Mucosa of rectum (tissue), 2 donors: ENCODE data around the gene DMC1.

Experiments used
- H3K27ac ChIP-seq, 2 donors: one replicate each; pipeline ENCODE4 v1.7.0; 2013; ENCODE audit warnings: inconsistent platforms in 2 of 2, low read depth in 2 of 2, low read length in 2 of 2
- H3K27me3 ChIP-seq, 2 donors: one replicate each; pipeline ENCODE4 v1.7.0; 2013; ENCODE audit warnings: low read length in 2 of 2; ENCODE audit not compliant: control insufficient read depth in 2 of 2, insufficient read depth in 2 of 2
- H3K36me3 ChIP-seq, 2 donors: one replicate each; pipeline ENCODE4 v1.7.0; 2013; ENCODE audit warnings: low read length in 2 of 2; ENCODE audit not compliant: control insufficient read depth in 2 of 2, insufficient read depth in 2 of 2
- H3K4me1 ChIP-seq, 2 donors: one replicate each; pipeline ENCODE4 v1.7.0; 2013; ENCODE audit warnings: low read length in 2 of 2, mild to moderate bottlenecking in 1 of 2; ENCODE audit not compliant: control insufficient read depth in 2 of 2, insufficient read depth in 2 of 2
- H3K4me3 ChIP-seq, 2 donors: one replicate each; pipeline ENCODE4 v1.7.0; 2013; ENCODE audit warnings: low read length in 2 of 2
- H3K9ac ChIP-seq, 2 donors: one replicate each; pipeline ENCODE4 v1.7.0; 2013; ENCODE audit warnings: low read length in 2 of 2, low read depth in 1 of 2, mild to moderate bottlenecking in 1 of 2
- H3K9me3 ChIP-seq, 2 donors: one replicate each; pipeline ENCODE4 v1.7.0; 2013; ENCODE audit warnings: low read length in 2 of 2; ENCODE audit not compliant: control insufficient read depth in 2 of 2
- donor health status: healthy.
- donor health status: Normal muscosa, but diverticular disease.

DMC1 gene

DNA sequence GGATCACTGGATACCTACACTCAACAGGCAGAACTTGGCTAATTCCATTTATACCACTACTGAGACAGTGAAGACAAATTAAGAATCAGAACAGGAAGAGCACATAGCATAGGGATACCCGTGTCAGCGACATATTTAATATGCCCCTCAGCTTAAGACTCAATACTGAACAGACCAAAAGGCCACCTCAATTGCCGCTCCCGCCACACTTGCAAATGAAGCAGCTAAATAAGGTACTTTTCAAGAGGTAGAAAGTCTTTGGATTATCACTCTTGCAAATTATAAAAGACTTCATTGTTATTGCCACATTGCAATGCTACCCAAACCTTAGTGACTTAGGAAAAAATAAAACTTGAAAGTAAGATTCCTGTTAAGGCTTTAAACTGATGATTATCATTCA lies 67.0 kb downstream of the DMC1 start:
- Histone ChIP-seq H3K27me3 (no peaks in the 10 kb centered on the region), H3K4me3 (peak overlapping the region in 1 of 2 donors; percentile 95), H3K4me1 (peaks cover 13 to 24% of the 10 kb centered on the region in 2 donors), H3K9me3 (no peaks in the 10 kb centered on the region), H3K9ac (peak overlapping the region in 1 of 2 donors; percentile 18), H3K36me3 (peaks cover 35 to 37% of the 10 kb centered on the region in 2 donors), H3K27ac (no peak overlapping the region)

DNA sequence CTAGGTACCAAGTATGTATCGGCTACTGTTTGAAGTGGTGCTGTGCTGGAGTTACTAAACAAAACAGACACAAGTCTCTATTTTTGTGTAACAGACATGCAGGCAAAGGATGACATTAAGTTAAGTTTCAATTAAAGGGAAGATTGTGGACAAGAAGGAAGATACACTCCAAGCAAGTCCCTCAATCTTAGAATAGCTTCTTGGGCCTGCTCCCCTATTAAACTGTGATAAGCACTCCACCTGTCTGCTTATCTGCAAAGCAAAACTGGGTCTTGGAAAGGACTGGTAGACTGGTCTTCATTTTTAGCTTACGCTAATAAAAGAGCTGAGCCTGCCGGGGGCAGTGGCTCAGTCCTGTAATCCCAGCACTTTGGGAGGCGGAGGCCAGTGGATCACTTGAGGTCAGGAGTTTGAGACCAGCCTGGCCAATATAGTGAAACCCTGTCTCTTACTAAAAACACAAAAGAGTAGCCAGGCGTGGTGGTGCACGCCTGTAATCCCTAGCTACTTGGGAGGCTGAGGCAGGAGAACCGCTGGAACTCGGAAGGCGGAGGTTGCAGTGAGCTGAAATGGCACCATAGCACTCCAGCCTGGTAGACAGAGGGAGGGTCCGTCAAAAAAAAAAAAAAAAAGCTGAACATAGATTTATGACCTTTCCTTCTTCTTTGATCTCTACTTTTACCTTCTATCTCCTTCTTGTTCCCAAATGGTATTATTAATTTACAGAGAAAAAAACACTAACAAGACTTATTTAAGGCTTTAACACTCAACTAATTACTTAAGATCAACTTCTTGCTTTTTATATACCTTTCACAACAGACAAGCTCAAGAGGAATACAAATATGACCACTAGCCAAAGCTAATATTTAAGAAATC lies 67.9 kb downstream of the DMC1 start:
- Histone ChIP-seq H3K4me3 (no peak overlapping the region), H3K27ac (no peak overlapping the region), H3K9me3 (no peaks in the 10 kb centered on the region), H3K9ac (no peak overlapping the region), H3K36me3 (peaks cover 40 to 43% of the 10 kb centered on the region in 2 donors), H3K27me3 (no peaks in the 10 kb centered on the region), H3K4me1 (peaks cover 13 to 23% of the 10 kb centered on the region in 2 donors)

DNA sequence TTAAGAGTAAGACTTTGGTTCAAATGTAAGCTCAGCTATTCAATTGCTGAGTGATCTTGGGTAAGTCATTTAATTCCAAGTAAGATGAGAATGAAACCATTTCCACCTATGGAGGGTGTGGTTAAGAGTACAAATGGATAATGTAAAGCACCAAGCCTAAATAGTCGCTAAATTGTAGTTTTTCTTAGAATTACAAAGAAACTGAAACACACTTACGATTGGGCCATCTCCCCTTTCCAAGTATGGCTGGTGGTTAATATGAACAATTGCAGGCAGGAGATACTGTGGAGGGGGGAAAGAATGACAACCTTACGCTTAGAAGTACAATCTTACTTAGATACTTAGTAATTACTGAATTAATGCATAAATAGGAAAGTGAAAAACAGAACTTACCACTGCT lies 72.1 kb downstream of the DMC1 start:
- no peak overlapping the region for H3K4me3 ChIP-seq
- H3K4me1 ChIP-seq: peaks cover 4 to 11% of the 10 kb centered on the region in 2 donors
- no peaks in the 10 kb centered on the region for H3K9me3 ChIP-seq
- H3K9ac ChIP-seq: no peak overlapping the region
- H3K27ac ChIP-seq: no peak overlapping the region
- H3K36me3 ChIP-seq: peaks cover 75 to 78% of the 10 kb centered on the region in 2 donors
- no peaks in the 10 kb centered on the region for H3K27me3 ChIP-seq

DNA sequence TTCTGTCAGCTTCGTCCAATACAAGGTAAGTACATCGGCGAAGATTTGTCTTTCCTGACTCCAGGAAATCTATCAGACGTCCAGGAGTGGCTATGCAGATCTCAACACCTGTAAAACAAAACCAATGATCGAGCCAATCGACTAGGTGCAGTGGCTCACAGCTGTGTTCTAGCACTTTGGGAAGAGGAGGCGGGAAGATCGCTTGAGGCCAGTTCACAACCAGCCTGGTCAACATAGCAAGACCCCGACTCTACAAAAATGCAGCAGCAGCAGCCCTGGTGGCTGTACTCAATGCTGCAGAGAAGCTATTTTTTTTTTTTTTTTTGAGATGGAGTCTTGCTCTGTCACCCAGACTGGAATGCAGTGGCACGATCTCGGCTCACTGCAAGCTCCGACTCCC lies 75.0 kb downstream of the DMC1 start:
- Histone ChIP-seq H3K4me3 (no peak overlapping the region), H3K4me1 (peaks cover 2 to 5% of the 10 kb centered on the region in 2 donors), H3K9ac (no peak overlapping the region), H3K27me3 (no peaks in the 10 kb centered on the region), H3K27ac (no peak overlapping the region), H3K36me3 (peaks cover 88 to 89% of the 10 kb centered on the region in 2 donors), H3K9me3 (no peaks in the 10 kb centered on the region)

DNA sequence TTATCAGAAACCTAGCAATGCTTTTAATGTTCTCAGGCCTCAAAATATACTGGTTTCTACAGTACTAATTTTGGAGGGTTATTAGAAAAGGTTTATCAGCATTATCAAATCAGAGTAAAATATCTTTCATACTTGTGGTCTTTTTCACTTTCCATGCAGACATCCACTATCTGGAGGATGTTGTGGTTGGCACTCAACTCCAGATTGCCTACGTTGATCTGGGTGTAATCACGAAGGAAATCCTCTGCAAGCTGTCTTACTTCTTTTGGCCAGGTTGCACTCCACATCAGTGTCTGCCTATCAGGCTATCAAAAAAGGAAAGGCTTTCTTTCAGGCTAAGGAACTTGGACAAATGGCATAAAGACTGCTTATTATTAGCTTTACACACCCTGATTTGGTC lies 75.5 kb downstream of the DMC1 start:
- H3K9ac ChIP-seq: no peak overlapping the region
- peaks cover 2 to 5% of the 10 kb centered on the region in 2 donors for H3K4me1 ChIP-seq
- peaks cover 89 to 91% of the 10 kb centered on the region in 2 donors for H3K36me3 ChIP-seq
- H3K27ac ChIP-seq: no peak overlapping the region
- H3K4me3 ChIP-seq: no peak overlapping the region
- no peaks in the 10 kb centered on the region for H3K9me3 ChIP-seq
- no peaks in the 10 kb centered on the region for H3K27me3 ChIP-seq

DNA sequence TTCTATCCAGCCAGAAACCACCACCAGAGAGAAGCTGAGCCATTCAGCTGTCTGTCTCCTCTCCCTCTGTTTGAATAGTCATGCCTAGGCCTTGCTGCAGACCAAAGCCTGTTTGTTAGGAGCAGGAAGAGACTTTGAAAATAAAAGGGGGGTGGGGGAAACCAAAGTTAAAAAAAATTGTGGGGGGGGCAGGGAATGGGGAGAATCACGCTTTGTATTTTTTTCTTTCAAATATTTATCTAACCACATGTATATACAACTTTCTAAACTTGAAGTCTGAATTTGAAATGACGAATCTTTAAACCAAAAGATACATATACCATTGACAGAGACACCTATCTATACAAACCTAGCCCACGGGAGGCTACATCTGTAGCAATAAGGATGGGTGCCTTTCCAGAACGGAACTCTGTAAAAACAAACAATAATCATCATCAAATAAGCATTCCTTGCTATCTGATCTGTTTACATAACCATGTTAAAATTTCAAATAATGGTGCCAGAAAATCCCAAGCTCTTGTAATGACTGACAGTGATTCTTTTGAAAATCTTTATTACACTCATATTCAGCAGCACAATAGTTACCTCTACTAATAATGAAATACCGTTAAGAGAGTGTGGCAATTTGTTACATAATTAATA lies 78.2 kb downstream of the DMC1 start:
- Histone ChIP-seq H3K9ac (no peak overlapping the region), H3K4me1 (peaks cover 2 to 5% of the 10 kb centered on the region in 2 donors), H3K9me3 (no peaks in the 10 kb centered on the region), H3K27me3 (no peaks in the 10 kb centered on the region), H3K36me3 (peaks cover 87 to 90% of the 10 kb centered on the region in 2 donors), H3K27ac (peak overlapping the region in 1 of 2 donors; percentile 13), H3K4me3 (no peak overlapping the region)

DNA sequence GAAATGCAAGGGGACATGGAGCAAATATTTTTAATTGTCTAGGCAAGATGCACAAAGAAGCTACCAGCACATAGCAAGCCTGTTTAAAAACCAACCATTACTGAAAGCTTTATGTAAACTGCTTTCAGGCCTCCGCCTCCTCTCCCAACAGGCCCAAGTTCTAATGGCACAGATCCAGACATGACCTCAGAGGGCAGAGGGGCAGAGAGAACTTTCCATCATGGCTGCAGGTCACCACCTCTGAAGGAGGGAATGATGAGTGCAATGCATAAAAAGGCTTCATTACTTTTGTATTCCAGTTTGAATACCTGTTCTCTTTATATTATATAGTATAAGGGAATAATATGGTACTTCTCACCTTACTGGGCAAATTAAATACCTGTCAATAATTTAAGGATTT lies 79.1 kb downstream of the DMC1 start:
- Histone ChIP-seq H3K4me3 (no peak overlapping the region), H3K9me3 (no peaks in the 10 kb centered on the region), H3K27me3 (no peaks in the 10 kb centered on the region), H3K27ac (peak overlapping the region in 1 of 2 donors; percentile 10), H3K4me1 (peaks cover 2 to 5% of the 10 kb centered on the region in 2 donors), H3K9ac (no peak overlapping the region), H3K36me3 (peaks cover 88 to 90% of the 10 kb centered on the region in 2 donors)

DNA sequence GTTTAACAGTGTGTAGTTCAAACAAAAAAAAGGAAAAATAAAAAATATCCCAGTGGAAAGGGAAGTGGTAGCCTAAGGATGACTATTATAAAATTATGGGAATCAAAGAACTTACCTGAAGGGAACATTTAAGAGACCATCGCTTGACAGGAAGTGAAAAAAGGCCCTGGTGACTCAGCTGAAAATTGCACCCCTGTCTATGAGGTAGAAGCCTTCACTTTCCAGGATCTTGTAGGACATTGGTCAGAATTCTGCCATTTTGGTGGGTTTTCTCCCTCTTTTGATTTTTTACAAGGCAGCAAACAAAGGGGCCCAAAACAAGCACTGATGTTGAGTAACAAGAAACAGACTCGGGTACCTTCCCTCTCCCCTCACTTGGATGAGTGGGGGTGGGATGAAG lies 79.5 kb downstream of the DMC1 start:
- Histone ChIP-seq H3K27ac (peak overlapping the region in 1 of 2 donors; percentile 10), H3K4me3 (no peak overlapping the region), H3K27me3 (no peaks in the 10 kb centered on the region), H3K9ac (no peak overlapping the region), H3K36me3 (peaks cover 86 to 89% of the 10 kb centered on the region in 2 donors), H3K9me3 (no peaks in the 10 kb centered on the region), H3K4me1 (peaks cover 2 to 5% of the 10 kb centered on the region in 2 donors)

DNA sequence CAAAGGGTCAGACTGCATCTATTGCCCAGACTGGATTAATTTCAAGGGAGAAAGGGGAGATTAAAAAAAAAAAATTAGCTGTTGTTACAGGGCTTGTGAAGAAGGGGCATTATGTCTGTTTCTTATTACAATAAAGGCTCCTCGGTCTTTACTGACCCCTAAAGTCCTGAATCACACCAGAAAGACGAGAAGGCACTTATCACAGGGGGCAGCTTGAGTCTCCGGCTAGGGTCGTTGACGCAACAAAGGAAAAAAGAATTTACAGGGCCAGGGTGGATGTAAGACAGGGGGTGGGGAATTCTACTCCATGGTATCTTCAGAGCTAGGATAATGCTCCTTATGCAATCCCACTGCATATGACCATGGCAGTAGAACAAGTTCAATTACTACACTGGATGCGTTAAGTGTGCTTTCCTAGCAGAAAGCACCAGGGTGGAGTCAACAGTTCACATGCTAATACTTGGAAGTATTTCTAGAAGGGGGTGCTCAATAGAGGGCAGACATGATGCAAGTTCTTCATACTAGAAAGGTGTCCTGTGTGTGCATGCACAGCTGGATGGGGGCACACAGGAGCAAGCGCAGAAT lies 80.3 kb downstream of the DMC1 start:
- H3K36me3 ChIP-seq: peaks cover 84 to 86% of the 10 kb centered on the region in 2 donors
- no peak overlapping the region for H3K4me3 ChIP-seq

DNA sequence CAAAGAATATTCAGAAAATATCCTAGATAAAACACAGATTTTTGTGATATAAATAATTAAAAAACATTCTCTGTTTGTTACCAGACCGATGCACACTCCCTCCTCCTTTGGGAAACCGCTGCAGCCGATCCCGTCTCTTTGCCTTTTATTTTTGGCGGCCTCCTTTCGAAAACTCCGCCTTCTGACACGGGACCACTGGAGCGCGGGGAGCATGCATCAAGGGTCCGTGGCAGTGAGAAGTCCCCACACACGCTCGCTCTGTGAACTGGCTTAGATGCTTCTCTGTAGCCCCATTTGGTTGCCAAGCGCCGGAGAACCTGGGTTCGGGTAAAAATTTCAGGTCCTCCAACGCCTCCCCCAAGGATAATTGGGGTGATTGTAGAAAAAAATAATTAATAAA lies 80.8 kb downstream of the DMC1 start:
- no peak overlapping the region for H3K9ac ChIP-seq
- H3K27me3 ChIP-seq: no peaks in the 10 kb centered on the region
- H3K9me3 ChIP-seq: no peaks in the 10 kb centered on the region
- no peak overlapping the region for H3K4me3 ChIP-seq
- H3K4me1 ChIP-seq: peaks cover 2 to 5% of the 10 kb centered on the region in 2 donors
- H3K36me3 ChIP-seq: peaks cover 84 to 86% of the 10 kb centered on the region in 2 donors
- no peak overlapping the region for H3K27ac ChIP-seq

More for the DNA sequence above, 80.3 kb downstream of the DMC1 start:
- Histone ChIP-seq H3K9ac (no peak overlapping the region), H3K27me3 (no peaks in the 10 kb centered on the region), H3K27ac (no peak overlapping the region), H3K9me3 (no peaks in the 10 kb centered on the region), H3K4me1 (peaks cover 2 to 5% of the 10 kb centered on the region in 2 donors)
